Posterior vena cava (tissue), 2 donors: ENCODE results near the gene YWHAG. TPM values are rescaled to one million over a fixed set of nuclear protein-coding genes. Genes with fewer than 3 reads are reported as not detected.

Source experiments
- DNase-seq: peaks from one replicate; pipeline ENCODE4 v3.0.0-alpha.2; 2020; ENCODE audit warnings: low spot score
- intact Hi-C, 2 donors: fragments of 100-400 bp; cut with DNase I; formaldehyde crosslinking; loops; one replicate each; pipeline versions ENCODE4 v1.14.1 to v1.14.2; 2022 to 2023
- total RNA-seq, 2 donors: library from RNA; stranded (reverse); fragmentation: NEBNext Ultra II Directional; extraction: Animal tissue kit (Norgen Biotek cat#: 25700); gene quantifications; one replicate each; pipeline ENCODE4 v1.2.1, GENCODE V29; 2021
- donor health status: DM: yes; HTN: yes; CAD: no.
- donor health status: DM: yes; HTN: yes; CAD: no.

The YWHAG gene
- total RNA-seq, 2 donors from 2014 or later: 114 to 134 TPM

DNA sequence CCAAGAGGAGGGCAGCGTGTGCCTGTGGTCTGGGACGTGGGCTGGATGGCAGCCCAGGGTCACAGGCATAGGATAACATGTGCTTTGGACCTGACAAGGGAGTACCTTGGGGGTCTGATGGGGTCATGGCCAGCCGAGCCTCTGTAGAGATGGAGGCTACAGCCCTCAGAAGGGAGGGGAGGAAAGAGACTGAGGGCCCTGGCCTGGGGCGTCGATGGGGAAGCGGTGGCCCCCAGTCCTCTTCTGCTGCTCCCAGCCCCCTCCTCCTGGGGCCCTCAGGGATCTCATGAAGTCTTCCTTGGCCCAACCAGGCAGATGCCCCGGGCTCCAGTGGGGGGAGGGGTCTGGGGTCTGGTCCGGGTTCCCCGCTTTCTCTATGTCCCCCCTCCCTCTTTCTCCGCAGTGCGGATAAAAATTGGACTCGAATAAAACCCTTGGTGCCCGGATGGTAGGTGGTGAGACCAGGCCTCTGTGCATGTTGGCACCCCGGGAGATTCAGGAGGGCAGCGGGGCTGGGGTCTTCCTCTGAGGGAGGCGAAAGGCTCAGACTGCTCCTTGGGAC, 71.9 kb downstream of the YWHAG start:
- no peak for DNase-seq
- intact Hi-C loops: loop anchor here in 1 of 2 donors (10.0 kb wide), 1 partner anchor 112 kb away; no protein-coding TSS in a partner anchor

DNA sequence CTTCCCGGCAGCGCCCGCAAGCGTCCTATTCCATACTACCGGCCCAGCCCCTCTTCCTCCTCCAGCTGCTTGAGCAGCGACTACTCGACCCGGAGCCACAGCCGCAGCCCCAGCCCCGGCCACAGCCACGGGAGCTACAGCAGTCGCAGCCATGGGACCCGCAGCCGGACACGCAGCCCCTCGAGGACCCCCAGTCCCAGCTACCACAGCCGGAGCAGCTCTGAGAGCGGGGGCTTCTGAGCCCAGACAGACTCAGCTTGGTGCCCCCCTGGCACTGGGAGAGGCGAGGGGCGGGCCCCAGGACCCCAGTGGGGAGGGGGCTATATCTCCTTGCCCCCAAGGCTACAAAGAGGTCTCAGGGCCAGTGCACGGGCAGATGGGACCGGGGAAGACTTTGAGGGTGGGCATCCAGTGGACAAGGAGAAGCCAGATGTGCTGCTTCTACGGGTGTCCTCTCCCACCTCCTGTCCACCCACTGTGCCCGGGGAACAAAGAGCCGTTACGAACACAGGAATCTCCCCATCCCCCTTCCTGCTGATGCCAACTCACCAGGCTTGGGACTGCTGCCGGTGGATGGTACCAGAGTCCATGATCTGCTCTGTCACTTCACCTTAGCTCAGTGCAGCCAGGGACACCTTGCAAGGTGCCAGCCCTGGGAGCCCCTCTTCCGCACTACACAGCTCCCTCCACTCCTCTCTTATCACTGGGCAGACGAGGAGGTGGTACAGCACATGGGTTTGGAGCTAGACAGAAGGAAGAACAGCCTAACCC, 73.0 kb downstream of the YWHAG start:
- no peak for DNase-seq
- intact Hi-C loops: loop anchor here in 1 of 2 donors (10.0 kb wide), 1 partner anchor 111 kb away; no protein-coding TSS in a partner anchor

DNA sequence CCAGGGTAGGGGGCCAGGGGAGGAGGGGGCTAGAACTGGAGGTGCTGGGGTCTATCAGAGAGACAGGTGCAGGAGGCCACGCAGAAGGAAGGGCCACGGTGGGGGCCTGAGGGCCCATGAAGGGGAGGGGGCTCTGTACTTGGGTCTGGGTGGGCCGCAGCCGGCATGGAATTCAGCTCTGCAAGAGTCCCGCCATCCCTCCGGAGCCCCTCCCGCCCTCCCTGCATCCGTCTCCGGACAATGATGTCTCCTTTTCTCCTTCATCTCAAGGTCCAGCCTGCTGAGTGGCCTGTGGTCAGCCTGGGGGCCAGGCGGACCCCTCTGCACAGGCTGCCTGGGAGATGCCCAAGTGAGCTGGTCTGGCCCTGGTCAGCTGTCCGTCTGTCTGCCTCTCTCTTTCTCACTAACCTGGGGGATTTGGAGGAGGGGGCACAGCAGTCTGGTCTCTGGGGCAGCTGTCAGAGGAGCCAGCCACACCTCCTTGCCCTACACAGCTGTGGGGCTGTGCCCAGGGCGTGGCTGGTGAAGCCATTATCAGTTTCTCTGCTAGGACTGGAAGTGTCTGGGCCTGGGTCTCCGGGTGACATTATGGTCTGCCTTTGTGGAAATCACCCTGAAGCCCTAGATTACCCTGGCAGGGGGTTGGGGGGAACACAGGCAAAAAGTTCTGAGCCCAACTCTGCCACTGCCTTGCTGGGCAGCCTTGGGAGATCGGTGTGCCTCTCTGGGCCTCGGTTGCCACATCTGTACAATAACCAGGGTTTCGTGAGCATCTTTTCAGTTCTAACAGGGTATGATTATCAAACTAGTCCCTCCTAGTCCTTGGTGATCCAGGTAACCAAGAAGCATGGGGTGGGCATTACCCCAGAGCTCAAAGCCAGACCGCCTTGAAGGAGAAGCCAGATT, 75.3 kb downstream of the YWHAG start:
- DNase-seq: no peak
- intact Hi-C loops: loop anchor here in 1 of 2 donors (10.0 kb wide), 1 partner anchor 109 kb away; no protein-coding TSS in a partner anchor

DNA sequence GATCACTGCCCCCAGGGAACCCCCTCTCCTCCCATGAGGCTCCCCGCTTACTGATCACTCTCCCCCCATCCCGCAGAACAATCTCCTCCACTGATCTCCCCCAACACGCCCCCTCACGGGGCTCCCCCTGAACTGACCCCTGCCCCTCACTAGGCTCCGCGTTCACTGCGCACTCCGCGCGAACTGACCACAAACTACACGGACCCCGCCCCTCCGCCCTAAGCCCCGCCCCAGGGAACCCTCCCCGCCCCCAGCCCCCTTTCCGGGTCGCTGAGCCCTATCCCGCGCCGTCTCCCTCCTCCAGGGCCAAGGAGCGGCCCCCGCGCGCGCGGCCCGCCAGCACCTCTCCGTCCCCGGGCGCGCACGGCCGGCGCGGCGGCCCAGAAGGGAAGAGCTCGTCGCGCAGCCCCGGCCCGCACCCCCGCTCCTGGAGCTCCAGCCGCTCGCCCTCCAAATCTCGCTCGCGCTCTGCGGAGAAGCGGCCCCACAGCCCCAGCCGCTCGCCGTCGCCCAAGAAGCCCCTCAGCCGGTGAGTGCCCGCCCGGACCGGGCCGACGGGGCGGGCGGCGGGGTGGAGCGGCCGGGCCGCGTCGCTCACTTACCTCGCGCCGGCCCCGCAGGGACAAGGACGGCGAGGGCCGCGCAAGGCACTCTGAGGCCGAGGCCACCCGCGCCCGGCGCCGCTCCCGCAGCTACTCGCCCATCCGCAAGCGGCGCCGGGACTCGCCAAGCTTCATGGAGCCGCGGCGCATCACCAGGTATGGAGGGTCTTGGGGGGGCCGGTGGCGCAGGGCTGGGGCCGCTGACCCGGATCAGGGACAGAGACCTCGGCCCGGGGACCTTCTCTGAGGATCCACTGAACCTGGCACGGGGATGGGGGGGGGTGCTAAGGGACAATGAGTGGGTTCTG, 76.2 kb downstream of the YWHAG start:
- no peak for DNase-seq
- intact Hi-C loops: loop anchor here in 1 of 2 donors (10.0 kb wide), 1 partner anchor 108 kb away; no protein-coding TSS in a partner anchor

DNA sequence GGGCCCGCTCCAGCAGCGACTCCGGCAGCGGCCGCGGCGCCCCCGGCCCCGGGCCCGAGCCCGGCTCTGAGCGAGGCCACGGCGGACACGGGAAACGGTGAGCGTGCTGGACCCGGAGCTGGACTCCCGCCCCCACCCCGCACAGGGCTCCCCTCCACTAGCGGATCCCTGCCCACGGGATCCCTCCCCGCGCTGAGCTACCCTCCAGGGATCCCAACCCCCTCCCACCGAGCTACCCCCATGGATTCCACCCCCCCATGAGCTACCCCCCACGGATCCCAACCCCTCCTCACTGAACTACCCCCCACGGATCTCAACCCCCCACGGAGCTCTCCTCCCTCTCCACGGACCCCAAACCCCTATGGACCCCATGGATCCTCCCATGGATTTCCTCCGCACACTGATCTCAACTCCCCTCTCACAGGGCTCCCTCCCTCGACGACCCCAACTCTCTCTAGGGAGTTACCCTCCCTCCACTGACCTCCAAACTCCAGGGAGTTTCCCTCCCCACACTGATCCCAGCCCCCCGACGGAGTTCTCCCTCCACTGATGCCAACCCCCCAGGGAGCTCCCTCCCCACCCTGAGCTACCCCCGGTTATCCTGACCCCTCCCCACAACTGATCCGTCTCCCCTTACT, 77.0 kb downstream of the YWHAG start:
- intact Hi-C loops: loop anchor here in 1 of 2 donors (10.0 kb wide), 1 partner anchor 107 kb away; no protein-coding TSS in a partner anchor

DNA sequence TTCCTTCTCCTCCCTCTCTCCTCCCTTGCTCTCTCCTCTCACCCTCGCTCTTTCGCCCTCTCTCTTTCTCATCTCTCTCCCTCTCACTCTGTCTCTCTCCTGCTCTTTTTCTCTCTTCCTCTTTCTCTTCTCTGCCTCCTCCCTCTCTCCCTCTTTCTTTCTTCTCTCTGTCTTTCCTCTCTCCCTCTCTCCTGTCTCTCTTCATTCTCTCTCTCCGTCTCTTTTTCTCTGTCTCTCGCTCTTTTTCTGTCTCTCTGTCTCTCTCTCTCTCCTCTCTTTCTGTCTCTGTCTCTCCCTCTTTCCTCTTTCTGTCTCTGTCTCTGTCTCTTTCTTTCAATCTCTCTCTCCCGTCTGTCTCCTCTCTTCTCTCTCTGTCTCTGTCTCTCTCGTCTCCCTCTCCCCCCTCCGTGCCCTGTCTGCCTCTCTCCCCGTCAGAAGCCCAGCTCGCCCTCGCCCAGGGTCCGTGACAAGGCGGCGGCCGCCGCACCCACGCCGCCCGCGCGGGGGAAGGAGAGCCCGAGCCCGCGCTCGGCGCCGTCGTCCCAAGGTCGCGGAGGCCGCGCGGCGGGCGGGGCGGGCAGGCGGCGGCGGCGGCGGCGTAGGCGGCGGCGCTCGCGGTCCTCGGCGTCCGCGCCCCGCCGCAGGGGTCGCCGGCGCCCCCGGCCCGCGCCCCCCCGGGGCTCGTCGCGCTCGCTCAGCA, 77.6 kb downstream of the YWHAG start:
- no peak for DNase-seq
- intact Hi-C loops: loop anchor here in 1 of 2 donors (10.0 kb wide), 1 partner anchor 106 kb away; no protein-coding TSS in a partner anchor

More for the DNA sequence above, 77.0 kb downstream of the YWHAG start:
- no peak for DNase-seq

DNA sequence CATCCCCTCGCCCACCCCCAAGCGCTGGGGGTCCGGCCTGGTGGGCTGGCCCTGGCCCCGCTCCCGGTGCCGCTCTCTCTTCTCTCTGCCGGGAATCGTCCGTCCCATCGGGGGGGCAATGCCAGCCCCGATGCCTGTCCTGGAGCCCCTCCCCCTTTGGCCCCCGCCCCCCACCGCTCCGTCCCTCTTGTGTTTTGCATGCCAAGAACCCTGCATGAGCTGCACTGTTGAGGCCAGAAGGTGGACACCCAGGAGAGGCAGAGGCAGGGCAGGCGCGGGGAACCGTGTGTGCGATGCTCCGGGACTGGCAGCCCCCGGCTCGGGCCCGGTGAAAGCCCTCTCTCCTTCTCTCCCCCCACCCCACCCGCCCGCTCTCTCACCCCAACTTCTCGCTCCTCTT, 78.4 kb downstream of the YWHAG start:
- no peak for DNase-seq
- intact Hi-C loops: loop anchor here in 1 of 2 donors (10.0 kb wide), 1 partner anchor 106 kb away; no protein-coding TSS in a partner anchor

DNA sequence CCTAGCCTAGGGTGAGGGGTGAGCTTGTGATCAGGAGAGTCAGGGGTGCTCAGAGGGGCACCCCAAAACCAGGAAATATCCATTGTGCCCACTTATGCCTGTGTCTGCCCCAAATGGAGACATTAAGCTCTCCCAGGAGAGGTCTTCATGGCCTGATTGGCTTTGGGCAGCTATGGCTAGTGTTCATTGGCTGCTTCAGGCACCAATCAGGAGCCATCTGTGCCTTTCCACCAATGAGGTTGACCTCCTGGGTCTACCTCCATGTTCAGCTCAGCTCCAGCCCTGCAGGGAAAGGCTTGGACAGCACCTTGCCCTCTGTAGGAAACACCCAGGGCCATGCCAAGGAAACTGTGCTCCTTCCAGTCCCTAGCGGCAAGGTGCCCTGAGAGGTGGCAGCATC, 80.3 kb downstream of the YWHAG start:
- intact Hi-C loops: no loop called here
- no peak for DNase-seq

Other genes with a start within 250 kb of the YWHAG start
- 1 to 10 TPM; 5.2 to 5.3 TPM for gene SRRM3, start 157.1 kb downstream of the YWHAG start, total RNA-seq
- gene HSPB1, start 56.3 kb downstream of the YWHAG start, total RNA-seq: 1,000 to 10,000 TPM; 2,473 to 2,747 TPM
- gene SSC4D, start 50.7 kb upstream of the YWHAG start, total RNA-seq: under 1 TPM; 0.32 to 0.38 TPM
- 10 to 100 TPM in 1 of 2 donors, under 1 TPM in 1; 0.43 to 21.5 TPM for gene ZP3, start 66.0 kb upstream of the YWHAG start, total RNA-seq
- gene DTX2, start 102.7 kb upstream of the YWHAG start, total RNA-seq: 10 to 100 TPM; 24.6 to 25.2 TPM
- gene UPK3B, start 151.6 kb upstream of the YWHAG start, total RNA-seq: 1 to 10 TPM in 1 of 2 donors, under 1 TPM in 1; 0.37 to 1.1 TPM
- gene SPDYE16, start 184.3 kb upstream of the YWHAG start, total RNA-seq: under 1 TPM; 0.10 to 0.28 TPM